Measurements from ENCODE around the gene METTL26. TPM values are rescaled to one million over a fixed set of nuclear protein-coding genes. Genes with fewer than 3 reads are reported as not detected.

METTL26 gene
- total and polyA plus RNA-seq, 9 of the 15 experiments (the other 6 are each of a cell fraction or from before 2014, with no cell fraction given), result 7.3 to 262 (median 80.9) TPM

GRCh38 chr16:674968-675883 is 39.1 kb upstream of the METTL26 start, which contains the start of gene RHBDL1 (continued):
- TF ChIP-seq GTF3C2 (IDR thresholded peaks at IDR 0.05; ENCODE audit: borderline replicate concordance, extremely low read depth, insufficient read length) (peak; percentile 90), ZFP30 (CRISPR knock-in tag; IDR thresholded peaks at IDR 0.05; ENCODE audit: borderline replicate concordance) (no peak), NCOR1 (IDR thresholded peaks at IDR 0.05) (peak; percentile 53), NCOA1 (IDR thresholded peaks at IDR 0.05; ENCODE audit: low read depth) (0 out of 2 replicates have a peak, but pooled peaks have one; percentile 42), FIP1L1 (IDR thresholded peaks at IDR 0.05; ENCODE audit: low read depth, low read length, poor library complexity, severe bottlenecking) (peak; percentile 63), CSDE1 (IDR thresholded peaks at IDR 0.05) (no peak), ZBTB9 (CRISPR knock-in tag; IDR thresholded peaks at IDR 0.05) (peak; percentile 50; the same call in 1 of the 2 replicates), EGR1 (conservative IDR thresholded peaks at IDR 0.05) (peak; percentile 80), PHF20 (IDR thresholded peaks at IDR 0.05; ENCODE audit: partially characterized antibody) (peak; percentile 17), SIN3A (IDR thresholded peaks at IDR 0.05; ENCODE audit: borderline replicate concordance in 2 of 2, control insufficient read depth in 1 of 2, low read depth in 2 of 2, low read length in 2 of 2) (peak; percentile 66 to 70; a peak in 3 of 4 replicates), POLR2B (IDR thresholded peaks at IDR 0.05; ENCODE audit: low read depth, partially characterized antibody) (peak; percentile 68), ZNF586 (CRISPR knock-in tag; conservative IDR thresholded peaks at IDR 0.05) (0 out of 2 replicates have a peak, but pooled peaks have one; percentile 3), SMARCA5 (IDR thresholded peaks at IDR 0.05) (peak; percentile 99), HDAC2 (IDR thresholded peaks at IDR 0.05) (peak; percentile 94), PTTG1 (tag; IDR thresholded peaks at IDR 0.05; ENCODE audit: low read depth) (no peak), RBM39 (optimal IDR thresholded peaks at IDR 0.05; ENCODE audit: low read depth, low read length) (peak; percentile 20), TEAD4 (IDR thresholded peaks at IDR 0.05; ENCODE audit: low read length) (0 out of 2 replicates have a peak, but pooled peaks have one; percentile 5), TEAD4 (CRISPR knock-in tag; IDR thresholded peaks at IDR 0.05; ENCODE audit: borderline replicate concordance) (no peak), CREB1 (IDR thresholded peaks at IDR 0.05) (no peak; the same call in 1 of the 2 replicates), CREB1 (CRISPR knock-in tag; IDR thresholded peaks at IDR 0.05) (0 out of 2 replicates have a peak, but pooled peaks have one; percentile 35), PTBP1 (IDR thresholded peaks at IDR 0.05; ENCODE audit: low read depth, low read length) (peak; percentile 98), CHD4 (IDR thresholded peaks at IDR 0.05; ENCODE audit: insufficient read depth, insufficient replicate concordance, low read depth, low read length, poor library complexity, severe bottlenecking) (peak; percentile 40)
